RPMI8226 (cell line): ENCODE measurements around the gene PATL2.
"Not testable (repeated sequence)": the region's sequence is repeated elsewhere in the genome, so short reads cannot be mapped to it uniquely, and the experiment has no call there.

Experiments
- DNase-seq: peaks from one replicate; pipeline ENCODE4 v3.0.0-alpha.2; 2015

PATL2 gene

DNA sequence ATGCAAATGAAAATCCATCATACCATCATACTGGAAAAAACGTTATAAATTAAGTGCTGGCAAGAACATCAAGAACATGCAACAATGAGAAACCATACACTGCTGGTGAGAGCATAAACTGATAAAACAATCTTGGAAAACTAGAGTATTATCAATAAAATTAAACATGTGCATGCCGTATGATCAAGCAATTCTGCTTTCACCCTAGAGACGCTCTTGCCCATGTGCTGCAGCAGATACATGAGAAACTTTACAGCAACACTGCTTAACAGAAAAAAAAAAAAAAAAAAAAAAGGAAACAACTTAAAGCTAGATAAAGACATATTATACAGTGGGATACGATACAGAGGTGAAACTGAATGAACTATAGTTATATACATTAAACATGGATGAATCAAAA is 69.5 kb downstream of the PATL2 start:
- DNase-seq = no peak

DNA sequence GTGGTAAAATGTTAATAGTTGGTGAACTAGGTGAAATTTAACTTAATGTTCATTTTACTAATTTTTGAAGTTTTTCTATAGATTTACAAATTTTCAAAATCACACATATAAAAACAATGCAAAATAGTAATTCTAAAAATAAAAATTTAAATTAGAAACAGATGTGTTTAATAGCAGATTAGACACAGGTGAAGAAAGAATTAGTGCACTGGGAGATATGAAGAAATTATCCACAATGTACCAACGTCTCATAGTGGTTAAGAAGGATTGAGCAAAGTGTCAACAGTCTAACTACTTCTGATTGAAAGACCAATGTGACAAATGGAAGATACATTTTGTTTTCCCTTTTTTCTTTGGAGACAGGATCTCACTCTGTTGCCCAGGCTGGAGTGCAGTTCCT is 74.1 kb downstream of the PATL2 start:
- DNase-seq = no peak

DNA sequence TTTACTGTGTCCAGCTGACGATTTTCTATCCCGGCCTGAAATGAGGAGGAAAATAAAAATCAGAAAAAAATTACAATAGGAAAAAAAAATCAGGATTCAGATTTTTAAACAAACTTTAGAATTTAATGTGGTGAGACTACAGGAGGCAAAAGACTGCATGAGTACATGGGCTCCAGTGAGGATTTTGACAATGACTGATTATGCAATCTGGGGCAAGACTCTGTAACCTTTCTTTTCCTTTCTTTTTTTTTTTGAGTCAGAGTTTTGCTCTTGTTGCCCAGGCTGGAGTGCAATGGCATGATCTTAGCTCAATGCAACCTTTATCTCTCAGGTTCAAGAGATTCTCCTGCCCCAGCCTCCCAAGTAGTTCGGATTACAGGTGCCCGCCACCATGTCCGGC is 77.5 kb downstream of the PATL2 start:
- DNase-seq = no peak

DNA sequence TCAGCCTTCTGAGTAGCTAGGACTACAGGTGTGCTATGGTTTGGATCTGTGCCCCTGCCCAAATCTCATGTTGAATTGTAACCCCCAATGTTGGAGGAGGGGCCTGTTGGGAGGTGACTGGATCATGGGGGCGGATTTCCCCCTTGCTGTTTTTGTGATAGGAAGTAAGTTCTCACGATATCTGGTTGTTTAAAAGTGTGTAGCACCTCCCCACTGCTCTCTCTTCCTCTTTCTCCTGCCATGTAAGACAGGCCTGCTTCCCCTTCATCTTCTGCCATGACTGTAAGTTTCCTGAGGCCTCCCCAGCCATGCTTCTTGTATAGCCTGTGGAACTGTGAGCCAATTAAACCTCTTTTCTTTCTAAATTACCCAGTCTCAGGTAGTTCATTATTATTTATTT is 85.8 kb downstream of the PATL2 start:
- not testable (repeated sequence) for DNase-seq

DNA sequence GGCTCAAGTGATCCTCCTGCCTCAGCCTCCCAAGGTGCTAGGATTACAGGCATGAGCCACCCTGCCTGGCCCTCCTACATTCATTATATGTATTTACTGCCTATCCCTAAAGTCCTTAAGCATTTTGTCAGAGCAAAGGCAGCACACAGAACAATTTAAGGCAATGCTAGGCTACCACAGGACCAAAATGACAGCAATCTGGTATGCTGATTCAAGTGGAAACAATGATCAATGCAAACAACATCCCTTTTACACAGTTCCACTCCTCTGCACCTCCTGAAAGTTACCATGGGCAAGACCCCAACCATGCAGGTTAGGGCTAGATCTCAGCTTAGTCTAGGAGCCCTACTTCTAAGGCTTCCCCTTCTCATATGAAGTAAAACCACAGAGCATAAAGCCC is 87.9 kb downstream of the PATL2 start:
- DNase-seq = no peak

DNA sequence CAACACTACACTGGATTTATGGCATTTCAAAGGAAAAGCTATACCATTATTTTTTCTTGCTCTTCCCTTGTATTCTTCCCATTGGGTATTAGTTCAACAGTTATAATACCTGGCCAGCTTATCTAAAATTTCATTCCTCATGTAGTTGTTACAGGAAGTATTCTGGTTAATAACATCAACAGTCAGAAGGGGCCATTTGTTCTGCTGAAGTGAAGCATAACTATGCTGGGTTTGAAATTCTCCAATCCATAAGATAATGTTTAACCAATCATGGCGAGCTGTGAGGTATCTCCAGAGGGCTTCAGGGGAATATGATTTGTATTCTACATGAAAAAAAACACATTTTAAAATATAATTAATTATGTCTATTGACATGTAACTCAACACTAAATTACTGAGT is 91.0 kb downstream of the PATL2 start:
- no peak for DNase-seq

DNA sequence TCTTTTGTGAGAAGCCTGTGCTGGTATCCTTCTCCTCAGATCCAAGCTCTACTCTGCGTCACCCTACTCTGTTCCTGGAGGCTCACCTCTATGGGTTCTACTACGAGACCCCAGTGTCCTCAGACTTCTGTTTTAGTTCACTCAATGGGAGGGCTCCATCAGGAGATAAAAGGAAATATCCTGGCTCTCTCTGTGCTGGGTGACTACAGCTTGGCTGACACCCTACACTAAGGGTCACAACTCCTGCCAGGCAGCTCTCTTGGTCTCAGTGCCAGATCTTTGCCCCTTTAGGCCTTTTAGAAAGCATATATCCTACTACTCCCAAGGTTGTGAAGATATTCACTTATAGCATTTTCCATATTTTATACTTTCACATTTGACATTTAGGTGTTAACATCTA is 94.1 kb downstream of the PATL2 start:
- DNase-seq = no peak
